CD4-positive, alpha-beta T cell (primary cell): ENCODE measurements around the gene SLC6A3. TPM values are rescaled to one million over a fixed set of nuclear protein-coding genes. Genes with fewer than 3 reads are reported as not detected.

Source experiments
- ATAC-seq: fragments of 200-7000 bp; cut with Tn5 transposase; one replicate; pipeline ENCODE4 v1.10.0; 2022; ENCODE audit warnings: mild to moderate bottlenecking; ENCODE audit not compliant: poor library complexity
- CTCF ChIA-PET: fragments of 350-600 bp; sonication (Branson Sonifier 250); formaldehyde crosslinking; loops from one replicate; lab custom pipeline; 2021; ENCODE audit warnings: antibody characterized with exemption, inconsistent platforms; lab: Charles Lee
- POLR2A ChIA-PET: fragments of 350-600 bp; sonication (Branson Sonifier 250); formaldehyde crosslinking; loops from one replicate; lab custom pipeline; 2021; ENCODE audit warnings: antibody characterized with exemption, inconsistent platforms; lab: Charles Lee
- DNase-seq, 14 experiments: peaks; one replicate each; pipeline ENCODE4 v3.0.0-alpha.2; 2013 to 2020; ENCODE audit warnings: mixed read lengths in 2 of 14
- H3K27ac ChIP-seq, 2 donors: one replicate each; pipeline versions ENCODE4 v1.5.1 to v1.7.0; 2013; ENCODE audit warnings: low read length in 2 of 2, low read depth in 1 of 2, mild to moderate bottlenecking in 1 of 2
- H3K27me3 ChIP-seq, 2 experiments: 1 replicate in 1 of 2; 2 replicates in 1 of 2; pipeline versions ENCODE4 v1.6.1 to v1.7.0; 2013; ENCODE audit warnings: low read length in 2 of 2, control low read depth in 1 of 2, mild to moderate bottlenecking in 1 of 2, moderate library complexity in 1 of 2; ENCODE audit not compliant: insufficient read depth in 2 of 2, control insufficient read depth in 1 of 2
- H3K36me3 ChIP-seq: one replicate; pipeline ENCODE4 v1.6.1; 2013; ENCODE audit warnings: low read length, control low read depth; ENCODE audit not compliant: insufficient read depth
- H3K4me1 ChIP-seq: one replicate; pipeline ENCODE4 v1.6.1; 2013; ENCODE audit warnings: low read length, control low read depth; ENCODE audit not compliant: insufficient read depth
- H3K4me3 ChIP-seq: one replicate; pipeline ENCODE4 v1.5.1; 2013; ENCODE audit warnings: mild to moderate bottlenecking, low read length, moderate library complexity
- H3K9me3 ChIP-seq, 2 experiments: 1 replicate in 1 of 2; 2 replicates in 1 of 2; pipeline versions ENCODE4 v1.6.1 to v1.7.0; 2013; ENCODE audit warnings: low read length in 2 of 2, mild to moderate bottlenecking in 2 of 2, control low read depth in 1 of 2, moderate library complexity in 1 of 2; ENCODE audit not compliant: control insufficient read depth in 1 of 2, insufficient read depth in 1 of 2
- H3K27ac Mint-ChIP-seq: one replicate; pipeline ENCODE4 v1.8.0; 2020; ENCODE audit warnings: mixed read lengths
- H3K27me3 Mint-ChIP-seq: one replicate; pipeline ENCODE4 v1.8.0; 2021; ENCODE audit warnings: mixed read lengths
- H3K36me3 Mint-ChIP-seq: one replicate; pipeline ENCODE4 v1.8.0; 2021; ENCODE audit warnings: low read depth, mixed read lengths
- H3K4me1 Mint-ChIP-seq: one replicate; pipeline ENCODE4 v1.8.0; 2021; ENCODE audit warnings: low read depth, mixed read lengths
- H3K4me3 Mint-ChIP-seq: one replicate; pipeline ENCODE4 v1.8.0; 2020; ENCODE audit warnings: mild to moderate bottlenecking, mixed read lengths
- H3K9me3 Mint-ChIP-seq: one replicate; pipeline ENCODE4 v1.8.0; 2020; ENCODE audit warnings: mixed read lengths
- intact Hi-C, 2 experiments: fragments of 100-400 bp; cut with DNase I in 1 of 2; cut with micrococcal nuclease in 1 of 2; formaldehyde crosslinking; loops; one replicate each; pipeline versions ENCODE4 v1.15.1 to v1.9.0; 2023 to 2025; cut with DNase I, micrococcal nuclease
- total RNA-seq, 174 experiments: library from RNA in 2 of 174; stranded (reverse) in 2 of 174; gene quantifications; one replicate each; pipeline ENCODE4 v1.2.3 and lab custom pipeline; 2021 to 2026
- TF ChIP-seq, protein P1 (sequence below): fragments of 200-600 bp; IDR thresholded peaks from one replicate; pipeline ENCODE4 v1.8.0; 2022; ENCODE audit warnings: antibody characterized with exemption, mild to moderate bottlenecking

SLC6A3 gene
- total RNA-seq, 2 experiments from 2014 or later: 0.08 TPM; not detected in 1

DNA sequence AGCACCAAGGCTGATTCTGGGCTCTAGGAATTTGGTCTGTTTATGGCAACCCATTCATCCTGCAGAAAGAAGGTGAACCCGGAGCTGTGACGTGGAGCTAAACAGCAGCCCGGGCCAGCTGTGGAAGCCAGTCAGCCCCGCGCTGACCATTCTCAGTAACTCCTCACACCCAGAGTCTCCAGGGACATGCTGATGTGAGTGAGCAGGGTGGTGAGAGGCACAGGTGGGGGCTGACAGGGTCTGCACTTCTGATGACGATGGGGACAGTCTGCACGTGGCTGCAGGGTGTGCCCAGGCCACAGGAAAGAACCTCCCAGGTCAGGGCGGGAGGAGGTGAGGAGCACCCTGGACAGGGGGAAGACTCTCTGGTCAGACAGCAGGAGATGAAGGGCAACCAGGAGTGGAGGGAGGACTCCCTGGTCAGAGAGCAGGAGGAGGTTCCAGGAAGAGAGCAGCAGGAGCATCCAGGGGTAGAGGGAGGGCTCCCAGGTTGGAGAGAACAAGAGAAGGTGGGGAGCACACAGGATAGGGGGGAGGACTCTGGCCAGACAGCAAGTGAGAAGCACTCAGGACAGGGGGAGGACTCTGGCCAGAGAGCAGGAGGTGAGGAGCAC, 26.1 kb upstream of the SLC6A3 start:
- H3K36me3 ChIP-seq: peaks cover 38% of the 10 kb centered on the region
- TF ChIP-seq, protein P1, sequence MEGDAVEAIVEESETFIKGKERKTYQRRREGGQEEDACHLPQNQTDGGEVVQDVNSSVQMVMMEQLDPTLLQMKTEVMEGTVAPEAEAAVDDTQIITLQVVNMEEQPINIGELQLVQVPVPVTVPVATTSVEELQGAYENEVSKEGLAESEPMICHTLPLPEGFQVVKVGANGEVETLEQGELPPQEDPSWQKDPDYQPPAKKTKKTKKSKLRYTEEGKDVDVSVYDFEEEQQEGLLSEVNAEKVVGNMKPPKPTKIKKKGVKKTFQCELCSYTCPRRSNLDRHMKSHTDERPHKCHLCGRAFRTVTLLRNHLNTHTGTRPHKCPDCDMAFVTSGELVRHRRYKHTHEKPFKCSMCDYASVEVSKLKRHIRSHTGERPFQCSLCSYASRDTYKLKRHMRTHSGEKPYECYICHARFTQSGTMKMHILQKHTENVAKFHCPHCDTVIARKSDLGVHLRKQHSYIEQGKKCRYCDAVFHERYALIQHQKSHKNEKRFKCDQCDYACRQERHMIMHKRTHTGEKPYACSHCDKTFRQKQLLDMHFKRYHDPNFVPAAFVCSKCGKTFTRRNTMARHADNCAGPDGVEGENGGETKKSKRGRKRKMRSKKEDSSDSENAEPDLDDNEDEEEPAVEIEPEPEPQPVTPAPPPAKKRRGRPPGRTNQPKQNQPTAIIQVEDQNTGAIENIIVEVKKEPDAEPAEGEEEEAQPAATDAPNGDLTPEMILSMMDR: no peak
- no peaks in the 10 kb centered on the region for H3K27me3 ChIP-seq
- H3K4me1 ChIP-seq: no peaks in the 10 kb centered on the region
- no peak overlapping the region for H3K4me3 ChIP-seq
- peaks cover 0 to under 1% of the 10 kb centered on the region in 2 experiments for H3K9me3 ChIP-seq
- ChIA-PET POLR2A (no interaction called here), CTCF (no interaction called here)
- Mint-ChIP-seq H3K36me3 (peaks cover 31% of the 10 kb centered on the region), H3K4me1 (no peaks in the 10 kb centered on the region), H3K27ac (no peak overlapping the region), H3K4me3 (no peak overlapping the region), H3K27me3 (no peaks in the 10 kb centered on the region), H3K9me3 (no peaks in the 10 kb centered on the region)
- intact Hi-C loops: no loop called here
- H3K27ac ChIP-seq: no peak overlapping the region
- DNase-seq (no peak), ATAC-seq (no peak)

DNA sequence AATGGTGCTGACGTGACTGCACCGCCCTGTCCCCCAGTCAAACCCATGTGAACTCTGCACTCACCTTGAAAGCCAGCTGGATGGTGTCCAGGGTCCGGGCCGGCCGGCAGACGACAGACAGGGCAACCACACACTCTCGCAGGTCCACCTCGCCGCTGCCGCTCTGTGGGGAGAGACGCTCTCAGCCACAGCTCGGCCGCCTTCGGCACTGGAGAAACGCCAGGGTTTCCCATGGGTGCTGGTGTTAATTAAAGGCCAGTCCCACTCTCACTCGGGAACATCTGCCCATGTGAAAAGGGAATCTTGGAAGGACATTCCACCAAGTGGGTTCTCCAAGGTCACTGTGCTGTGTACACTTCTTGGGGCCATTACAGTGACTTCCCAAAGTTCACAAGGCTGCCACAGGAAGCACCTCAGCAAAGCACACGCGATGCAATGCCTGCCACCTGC, 25.5 kb upstream of the SLC6A3 start:
- no peak overlapping the region for H3K4me3 Mint-ChIP-seq
- H3K36me3 ChIP-seq: peaks cover 41% of the 10 kb centered on the region

DNA sequence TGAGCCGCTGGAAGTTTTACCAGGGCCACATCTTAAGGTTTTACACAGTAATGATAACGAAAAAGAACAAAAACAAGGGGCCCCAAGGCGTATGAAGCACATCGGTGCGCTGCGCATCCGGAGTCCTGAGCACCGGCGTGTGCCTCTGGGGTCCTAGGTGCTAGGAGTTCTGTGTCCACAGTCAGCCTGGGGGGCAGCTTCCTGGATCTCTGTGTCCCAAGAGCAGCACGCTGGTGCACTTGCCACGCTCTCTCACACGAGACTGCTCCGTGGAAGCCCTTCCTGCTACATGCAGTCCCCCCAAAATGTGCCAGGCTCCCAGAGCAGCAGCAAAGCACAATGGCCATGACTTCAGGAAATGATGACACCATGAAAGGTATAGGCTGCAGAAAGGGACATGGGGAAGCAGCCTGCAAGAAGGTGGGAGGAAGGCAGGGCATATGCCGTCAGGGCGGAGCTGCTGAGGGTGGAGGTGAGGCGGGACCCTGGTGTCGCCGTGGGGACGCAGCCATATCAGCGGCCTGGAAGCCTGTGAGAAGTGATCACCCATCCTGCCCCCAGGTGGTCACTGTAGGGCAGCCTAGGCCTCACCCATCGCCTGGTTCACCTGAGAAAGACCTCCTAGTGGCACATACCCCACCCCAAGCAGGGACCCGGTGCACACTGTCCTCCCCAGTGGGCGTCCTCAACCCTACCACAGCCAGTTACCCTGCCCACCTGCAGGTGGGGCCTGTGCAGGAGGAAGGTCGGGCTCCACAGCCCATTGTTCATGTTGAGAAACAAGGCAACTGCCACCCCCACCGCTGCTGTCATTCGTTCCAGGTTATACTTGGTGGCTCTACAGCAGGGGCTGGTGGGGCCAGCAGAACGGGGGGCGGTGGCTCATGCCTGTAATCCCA, 23.6 kb upstream of the SLC6A3 start:
- CTCF ChIA-PET: no interaction called here
- intact Hi-C loops: loop anchor here (1.0 to 5.0 kb wide), 2 partner anchors 87 to 301 kb away; no protein-coding TSS in a partner anchor
- POLR2A ChIA-PET: no interaction called here
- Histone ChIP-seq H3K27me3 (no peaks in the 10 kb centered on the region), H3K4me3 (no peak overlapping the region), H3K27ac (no peak overlapping the region), H3K9me3 (peaks cover 0 to 15% of the 10 kb centered on the region in 2 experiments), H3K4me1 (no peaks in the 10 kb centered on the region), H3K36me3 (peaks cover 37% of the 10 kb centered on the region)
- no peak overlapping the region for H3K4me3 Mint-ChIP-seq
- DNase-seq (peak in 2 of 14 experiments; percentile 1 to 26), ATAC-seq (no peak)
- no peaks in the 10 kb centered on the region for H3K27me3 Mint-ChIP-seq
- no peak overlapping the region for H3K27ac Mint-ChIP-seq
- H3K36me3 Mint-ChIP-seq: peaks cover 36% of the 10 kb centered on the region
- no peaks in the 10 kb centered on the region for H3K9me3 Mint-ChIP-seq
- TF ChIP-seq, protein P1: peak; percentile 11
- H3K4me1 Mint-ChIP-seq: no peaks in the 10 kb centered on the region

More for the DNA sequence above, 25.5 kb upstream of the SLC6A3 start:
- no peaks in the 10 kb centered on the region for H3K27me3 ChIP-seq
- no peaks in the 10 kb centered on the region for H3K4me1 ChIP-seq
- peaks cover 28% of the 10 kb centered on the region for H3K36me3 Mint-ChIP-seq
- intact Hi-C loops: no loop called here
- peak in 2 of 14 experiments; percentile 1 to 4 for DNase-seq
- no peak overlapping the region for H3K27ac Mint-ChIP-seq
- H3K9me3 Mint-ChIP-seq: no peaks in the 10 kb centered on the region
- POLR2A ChIA-PET: no interaction called here
- TF ChIP-seq, protein P1: no peak
- H3K9me3 ChIP-seq: peaks cover 0 to 6% of the 10 kb centered on the region in 2 experiments
- H3K27ac ChIP-seq: no peak overlapping the region
- no peaks in the 10 kb centered on the region for H3K4me1 Mint-ChIP-seq
- no peak for ATAC-seq
- H3K27me3 Mint-ChIP-seq: no peaks in the 10 kb centered on the region
- CTCF ChIA-PET: no interaction called here
- no peak overlapping the region for H3K4me3 ChIP-seq
